Neural progenitor cell (in vitro differentiated cells): ENCODE results near the gene CRYZL1.

Experiments
- CTCF ChIP-seq: fragments of 200-600 bp; sonication (generic); IDR thresholded peaks from 2 replicates; pipeline ENCODE4 v1.5.1; 2017; ENCODE audit warnings: antibody characterized with exemption, mild to moderate bottlenecking
- EZH2 ChIP-seq: fragments of 200-600 bp; sonication (generic); IDR thresholded peaks from 2 replicates; pipeline ENCODE4 v1.6.1; 2017; ENCODE audit warnings: antibody characterized with exemption, mild to moderate bottlenecking, moderate library complexity
- EZH2phosphoT487 ChIP-seq: fragments of 200-600 bp; sonication (generic); IDR thresholded peaks from 2 replicates; pipeline ENCODE4 v1.6.1; 2017; ENCODE audit warnings: antibody characterized with exemption

- TF ChIP-seq CTCF (no peak), EZH2 (no peak), EZH2phosphoT487 (no peak)
Observed at GRCh38 chr21:33543505-33544129, 97.9 kb downstream of the CRYZL1 start.
